ENCODE results near the gene MYCBPAP. TPM values are rescaled to one million over a fixed set of nuclear protein-coding genes. Genes with fewer than 3 reads are reported as not detected.

Gene MYCBPAP
- total and polyA plus RNA-seq, 2 donors (not counting 3 experiments of a cell fraction or from before 2014, with no cell fraction given): 0.40 to 0.66 TPM

DNA sequence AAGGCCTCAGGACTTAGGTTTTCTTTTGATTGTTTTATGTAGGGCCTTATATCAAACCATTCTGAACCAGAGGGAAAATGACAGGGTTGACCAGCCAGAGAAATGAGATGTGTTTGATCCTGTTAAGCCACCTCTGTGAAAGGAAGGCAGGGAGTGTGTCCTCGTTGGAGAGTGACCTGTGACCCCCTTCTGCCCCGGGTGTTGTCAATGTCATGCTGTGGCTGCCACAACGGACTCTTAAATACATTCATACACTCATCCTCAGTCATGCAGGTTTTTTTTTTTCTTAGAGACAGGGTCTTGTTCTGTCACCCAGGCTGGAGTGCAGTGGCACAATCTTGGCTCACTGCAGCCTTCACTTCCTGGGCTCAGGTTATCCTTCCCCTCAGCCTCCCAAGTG, 6.1 kb downstream of the MYCBPAP start:
- Histone ChIP-seq H3K9me1 (replicated peaks; ENCODE audit: control insufficient read depth, extremely low read depth, insufficient read depth, low read length) (no peaks in the 10 kb centered on the region), H3K27ac (ENCODE audit: insufficient read depth, low read depth, low read length) (no peak overlapping the region), H3K36me3 (ENCODE audit: control insufficient read depth in 2 of 2, extremely low read depth in 1 of 2, insufficient read depth in 2 of 2, low read length in 2 of 2) (no peaks in the 10 kb centered on the region), H4K20me1 (replicated peaks; ENCODE audit: control insufficient read depth, extremely low read depth, insufficient read depth, low read length) (no peaks in the 10 kb centered on the region), H3K4me3 (replicated peaks in 1 of 3; ENCODE audit: insufficient read depth in 1 of 3, low read depth in 1 of 3, low read length in 3 of 3) (no peak overlapping the region), H3K27me3 (ENCODE audit: control insufficient read depth in 2 of 2, insufficient read depth in 2 of 2, low read length in 2 of 2) (no peaks in the 10 kb centered on the region), H3K9ac (replicated peaks; ENCODE audit: extremely low read depth, insufficient read depth, low read length) (no peak overlapping the region), H3K4me1 (ENCODE audit: control insufficient read depth, extremely low read depth, insufficient read depth, low read length) (peaks cover 6% of the 10 kb centered on the region), H3K4me2 (ENCODE audit: insufficient read depth, low read length) (no peak overlapping the region), H2AFZ (ENCODE audit: low read depth, low read length) (no peak overlapping the region), H3K9me3 (replicated peaks; ENCODE audit: control insufficient read depth, insufficient read depth, low read length) (no peaks in the 10 kb centered on the region), H3K79me2 (ENCODE audit: control insufficient read depth, insufficient read depth, low read length) (no peaks in the 10 kb centered on the region)
- ChIA-PET POLR2A (no interaction called here), CTCF (no interaction called here)
- TF ChIP-seq FOS (IDR thresholded peaks at IDR 0.05; ENCODE audit: borderline replicate concordance, insufficient read depth, low read length) (no peak), POLR2A (IDR thresholded peaks at IDR 0.05; ENCODE audit: low read depth, low read length) (no peak), EZH2 (IDR thresholded peaks at IDR 0.05; ENCODE audit: borderline replicate concordance, low read depth, low read length, severe bottlenecking) (no peak), POLR2AphosphoS5 (IDR thresholded peaks at IDR 0.05; ENCODE audit: insufficient read depth, low read depth, low read length) (no peak)
- no peak for DNase-seq (ENCODE audit: low read depth, low spot score)
- intact Hi-C loops (cut with micrococcal nuclease): no loop called here
- no peak for FAIRE-seq
- dilution Hi-C loops (cut with MboI; ENCODE audit: extremely low pct_ligation_motif_present, low sequenced_read_pairs): no loop called here
- BruUV-seq (replicated peaks): no TSS peak

DNA sequence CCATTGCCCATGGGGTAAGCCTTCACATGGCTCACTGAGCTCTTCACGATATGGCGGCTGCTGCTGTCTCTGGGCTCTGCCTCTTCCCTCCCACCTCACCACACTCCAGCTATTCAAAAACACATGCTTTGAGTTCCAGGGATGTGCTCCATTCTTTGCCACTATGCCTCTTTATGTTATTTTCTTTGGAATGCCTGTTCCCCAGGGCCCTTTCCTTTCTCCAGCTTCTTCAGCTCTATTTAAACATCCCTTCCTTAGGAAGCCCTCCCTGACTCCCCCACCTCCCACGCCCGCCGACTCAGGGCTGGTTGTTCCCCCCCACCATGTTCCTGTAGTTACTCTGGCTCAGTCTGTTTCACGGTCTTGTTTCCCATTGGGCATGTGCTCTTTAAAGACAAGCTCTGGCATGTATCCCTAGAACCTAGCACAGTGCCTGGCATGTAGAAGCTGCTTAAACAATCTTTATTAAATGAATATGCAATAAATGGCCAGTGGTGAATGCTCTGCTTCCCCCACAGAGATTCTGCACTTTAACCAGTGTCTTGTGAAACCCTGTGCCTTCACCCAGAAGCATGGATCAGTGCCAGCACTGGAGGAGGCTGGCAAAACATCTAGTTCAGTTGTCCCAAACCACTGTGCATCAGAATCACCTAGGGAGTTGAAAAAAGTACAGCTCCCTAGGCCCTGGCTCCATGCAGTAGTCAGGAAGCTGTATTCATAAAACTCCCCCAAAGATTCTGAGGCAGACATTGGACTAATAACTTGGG, 6.9 kb downstream of the MYCBPAP start:
- Histone ChIP-seq H3K4me2 (ENCODE audit: insufficient read depth, low read length) (no peak overlapping the region), H3K36me3 (ENCODE audit: control insufficient read depth in 2 of 2, extremely low read depth in 1 of 2, insufficient read depth in 2 of 2, low read length in 2 of 2) (no peaks in the 10 kb centered on the region), H4K20me1 (replicated peaks; ENCODE audit: control insufficient read depth, extremely low read depth, insufficient read depth, low read length) (no peaks in the 10 kb centered on the region), H3K79me2 (ENCODE audit: control insufficient read depth, insufficient read depth, low read length) (no peaks in the 10 kb centered on the region), H3K4me3 (replicated peaks in 1 of 3; ENCODE audit: insufficient read depth in 1 of 3, low read depth in 1 of 3, low read length in 3 of 3) (no peak overlapping the region), H2AFZ (ENCODE audit: low read depth, low read length) (no peak overlapping the region), H3K9ac (replicated peaks; ENCODE audit: extremely low read depth, insufficient read depth, low read length) (no peak overlapping the region), H3K27ac (ENCODE audit: insufficient read depth, low read depth, low read length) (no peak overlapping the region), H3K9me1 (replicated peaks; ENCODE audit: control insufficient read depth, extremely low read depth, insufficient read depth, low read length) (no peaks in the 10 kb centered on the region), H3K4me1 (ENCODE audit: control insufficient read depth, extremely low read depth, insufficient read depth, low read length) (peaks cover 9% of the 10 kb centered on the region), H3K27me3 (ENCODE audit: control insufficient read depth in 2 of 2, insufficient read depth in 2 of 2, low read length in 2 of 2) (no peaks in the 10 kb centered on the region), H3K9me3 (replicated peaks; ENCODE audit: control insufficient read depth, insufficient read depth, low read length) (no peaks in the 10 kb centered on the region)
- intact Hi-C loops (cut with micrococcal nuclease): no loop called here
- no peak for FAIRE-seq
- CTCF ChIA-PET: interaction anchor here (0.7 kb wide), 1 partner anchor 17 kb away, joined by 4 read pairs; no protein-coding TSS in a partner anchor
- DNase-seq (ENCODE audit: low read depth, low spot score): no peak
- dilution Hi-C loops (cut with MboI; ENCODE audit: extremely low pct_ligation_motif_present, low sequenced_read_pairs): no loop called here
- BruUV-seq (replicated peaks): no TSS peak
- TF ChIP-seq POLR2A (IDR thresholded peaks at IDR 0.05; ENCODE audit: low read depth, low read length) (no peak), GATA2 (IDR thresholded peaks at IDR 0.05; ENCODE audit: insufficient read depth, insufficient read length, low read depth, low read length) (no peak), EZH2 (IDR thresholded peaks at IDR 0.05; ENCODE audit: borderline replicate concordance, low read depth, low read length, severe bottlenecking) (no peak), JUN (IDR thresholded peaks at IDR 0.05; ENCODE audit: borderline replicate concordance, insufficient read depth, insufficient read length, low read depth) (no peak), FOS (IDR thresholded peaks at IDR 0.05; ENCODE audit: borderline replicate concordance, insufficient read depth, low read length) (no peak), POLR2AphosphoS5 (IDR thresholded peaks at IDR 0.05; ENCODE audit: insufficient read depth, low read depth, low read length) (no peak), MYC (IDR thresholded peaks at IDR 0.05; ENCODE audit: low read depth, low read length) (no peak)
- TF ChIP-seq, protein P1, sequence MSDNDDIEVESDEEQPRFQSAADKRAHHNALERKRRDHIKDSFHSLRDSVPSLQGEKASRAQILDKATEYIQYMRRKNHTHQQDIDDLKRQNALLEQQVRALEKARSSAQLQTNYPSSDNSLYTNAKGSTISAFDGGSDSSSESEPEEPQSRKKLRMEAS (IDR thresholded peaks at IDR 0.05; ENCODE audit: insufficient read depth, insufficient read length): no peak
- TF ChIP-seq, protein P2, sequence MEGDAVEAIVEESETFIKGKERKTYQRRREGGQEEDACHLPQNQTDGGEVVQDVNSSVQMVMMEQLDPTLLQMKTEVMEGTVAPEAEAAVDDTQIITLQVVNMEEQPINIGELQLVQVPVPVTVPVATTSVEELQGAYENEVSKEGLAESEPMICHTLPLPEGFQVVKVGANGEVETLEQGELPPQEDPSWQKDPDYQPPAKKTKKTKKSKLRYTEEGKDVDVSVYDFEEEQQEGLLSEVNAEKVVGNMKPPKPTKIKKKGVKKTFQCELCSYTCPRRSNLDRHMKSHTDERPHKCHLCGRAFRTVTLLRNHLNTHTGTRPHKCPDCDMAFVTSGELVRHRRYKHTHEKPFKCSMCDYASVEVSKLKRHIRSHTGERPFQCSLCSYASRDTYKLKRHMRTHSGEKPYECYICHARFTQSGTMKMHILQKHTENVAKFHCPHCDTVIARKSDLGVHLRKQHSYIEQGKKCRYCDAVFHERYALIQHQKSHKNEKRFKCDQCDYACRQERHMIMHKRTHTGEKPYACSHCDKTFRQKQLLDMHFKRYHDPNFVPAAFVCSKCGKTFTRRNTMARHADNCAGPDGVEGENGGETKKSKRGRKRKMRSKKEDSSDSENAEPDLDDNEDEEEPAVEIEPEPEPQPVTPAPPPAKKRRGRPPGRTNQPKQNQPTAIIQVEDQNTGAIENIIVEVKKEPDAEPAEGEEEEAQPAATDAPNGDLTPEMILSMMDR (IDR thresholded peaks at IDR 0.05; ENCODE audit: extremely low read depth in 1 of 2, insufficient read depth in 1 of 2, low read depth in 1 of 2, low read length in 2 of 2): no peak
- POLR2A ChIA-PET: no interaction called here

Data from endothelial cell of umbilical vein (primary cell).